NB4 (cell line): Measurements from ENCODE around the gene CDH13.

Experiments used
- DNase-seq: peaks from one replicate; pipeline ENCODE4 v3.0.0; 2010; ENCODE audit warnings: low read depth
- H3K4me3 ChIP-seq: one replicate; pipeline ENCODE4 v1.5.1; 2011; ENCODE audit warnings: mild to moderate bottlenecking, low read depth, low read length, moderate library complexity
- MYC ChIP-seq: IDR thresholded peaks from 2 replicates; pipeline ENCODE4 v1.6.1; 2011; ENCODE audit warnings: low read depth, low read length
- POLR2A ChIP-seq: IDR thresholded peaks from 2 replicates; pipeline ENCODE4 v1.6.1; 2011; ENCODE audit warnings: mild to moderate bottlenecking; ENCODE audit not compliant: insufficient read length; ENCODE audit errors: extremely low read depth
- TF ChIP-seq, protein P1 (sequence below): IDR thresholded peaks from one replicate; pipeline ENCODE4 v1.5.1; 2012; ENCODE audit warnings: low read depth, low read length
- TF ChIP-seq, protein P2 (sequence below): IDR thresholded peaks from 2 replicates; pipeline ENCODE4 v1.6.1; 2011; ENCODE audit warnings: low read depth, low read length

Gene CDH13

GRCh38 chr16:82852388-82853008, 225.7 kb downstream of the CDH13 start:
- TF ChIP-seq, protein P1, sequence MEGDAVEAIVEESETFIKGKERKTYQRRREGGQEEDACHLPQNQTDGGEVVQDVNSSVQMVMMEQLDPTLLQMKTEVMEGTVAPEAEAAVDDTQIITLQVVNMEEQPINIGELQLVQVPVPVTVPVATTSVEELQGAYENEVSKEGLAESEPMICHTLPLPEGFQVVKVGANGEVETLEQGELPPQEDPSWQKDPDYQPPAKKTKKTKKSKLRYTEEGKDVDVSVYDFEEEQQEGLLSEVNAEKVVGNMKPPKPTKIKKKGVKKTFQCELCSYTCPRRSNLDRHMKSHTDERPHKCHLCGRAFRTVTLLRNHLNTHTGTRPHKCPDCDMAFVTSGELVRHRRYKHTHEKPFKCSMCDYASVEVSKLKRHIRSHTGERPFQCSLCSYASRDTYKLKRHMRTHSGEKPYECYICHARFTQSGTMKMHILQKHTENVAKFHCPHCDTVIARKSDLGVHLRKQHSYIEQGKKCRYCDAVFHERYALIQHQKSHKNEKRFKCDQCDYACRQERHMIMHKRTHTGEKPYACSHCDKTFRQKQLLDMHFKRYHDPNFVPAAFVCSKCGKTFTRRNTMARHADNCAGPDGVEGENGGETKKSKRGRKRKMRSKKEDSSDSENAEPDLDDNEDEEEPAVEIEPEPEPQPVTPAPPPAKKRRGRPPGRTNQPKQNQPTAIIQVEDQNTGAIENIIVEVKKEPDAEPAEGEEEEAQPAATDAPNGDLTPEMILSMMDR: no peak
- no peak for TF ChIP-seq POLR2A
- no peak overlapping the region for H3K4me3 ChIP-seq
- DNase-seq: no peak

GRCh38 chr16:82855471-82855870, 228.7 kb downstream of the CDH13 start:
- no peak for TF ChIP-seq MYC
- TF ChIP-seq, protein P2, sequence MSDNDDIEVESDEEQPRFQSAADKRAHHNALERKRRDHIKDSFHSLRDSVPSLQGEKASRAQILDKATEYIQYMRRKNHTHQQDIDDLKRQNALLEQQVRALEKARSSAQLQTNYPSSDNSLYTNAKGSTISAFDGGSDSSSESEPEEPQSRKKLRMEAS: no peak
- no peak for TF ChIP-seq POLR2A
- TF ChIP-seq, protein P1: no peak
- no peak for DNase-seq
- no peak overlapping the region for H3K4me3 ChIP-seq

DNA sequence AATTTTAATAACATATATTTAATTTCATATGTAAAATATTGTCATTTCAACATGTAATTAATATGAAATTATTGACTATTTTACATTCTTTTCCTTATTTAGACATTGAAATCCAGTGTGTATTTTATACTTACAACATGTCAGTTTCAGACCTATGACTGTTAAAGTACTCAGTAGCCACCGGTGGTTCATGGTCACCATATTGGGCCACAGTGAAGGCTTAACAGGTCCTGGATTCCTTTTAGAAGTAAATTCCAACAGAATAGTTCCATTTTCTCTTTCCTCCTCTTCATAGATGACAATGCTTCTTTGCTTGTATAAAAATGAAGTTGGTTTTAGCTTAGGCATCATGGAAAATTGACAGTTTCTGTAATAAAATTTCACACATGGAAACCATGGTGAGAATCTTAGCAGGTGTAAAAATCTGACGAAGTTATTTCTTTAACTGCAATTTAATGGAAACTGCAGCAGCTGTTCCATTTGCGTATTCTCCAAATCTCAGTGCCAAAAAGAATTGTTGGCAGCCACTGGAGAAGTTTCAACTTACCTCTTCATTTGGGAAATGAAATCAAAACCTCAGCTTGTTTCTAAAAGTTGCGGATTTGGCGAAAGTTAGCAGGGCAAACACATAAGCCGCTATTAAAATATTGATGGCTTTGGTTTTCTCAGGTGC, 231.1 kb downstream of the CDH13 start:
- DNase-seq: no peak
- no peak for TF ChIP-seq MYC
- TF ChIP-seq POLR2A: no peak
- TF ChIP-seq, protein P2: no peak
- TF ChIP-seq, protein P1: no peak
- no peak overlapping the region for H3K4me3 ChIP-seq

- TF ChIP-seq POLR2A (no peak), MYC (no peak)
- no peak overlapping the region for H3K4me3 ChIP-seq
- DNase-seq: no peak
Observed at GRCh38 chr16:82859662-82860061, 232.9 kb downstream of the CDH13 start.

DNA sequence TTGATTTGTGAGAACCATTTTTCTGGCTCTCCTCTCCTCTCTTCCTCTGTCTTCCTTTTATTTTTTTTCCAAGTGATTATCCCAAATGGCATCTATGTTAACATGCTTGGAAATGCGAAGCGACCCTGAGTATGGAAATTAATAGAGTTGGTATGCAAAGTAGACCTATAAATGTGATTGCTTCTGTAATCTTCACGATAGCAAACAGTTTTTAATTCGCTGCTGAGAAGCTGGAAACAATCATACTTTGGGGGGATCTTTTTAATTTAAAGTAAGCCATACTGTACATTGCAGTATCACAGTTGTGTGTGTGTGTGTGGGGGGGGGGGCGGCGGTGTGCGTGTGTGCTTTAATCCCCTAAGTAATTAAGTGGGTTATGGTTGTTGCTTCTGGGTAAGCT, 233.3 kb downstream of the CDH13 start:
- no peak for TF ChIP-seq MYC
- TF ChIP-seq, protein P1: no peak
- TF ChIP-seq, protein P2: no peak
- no peak for TF ChIP-seq POLR2A
- no peak for DNase-seq

DNA sequence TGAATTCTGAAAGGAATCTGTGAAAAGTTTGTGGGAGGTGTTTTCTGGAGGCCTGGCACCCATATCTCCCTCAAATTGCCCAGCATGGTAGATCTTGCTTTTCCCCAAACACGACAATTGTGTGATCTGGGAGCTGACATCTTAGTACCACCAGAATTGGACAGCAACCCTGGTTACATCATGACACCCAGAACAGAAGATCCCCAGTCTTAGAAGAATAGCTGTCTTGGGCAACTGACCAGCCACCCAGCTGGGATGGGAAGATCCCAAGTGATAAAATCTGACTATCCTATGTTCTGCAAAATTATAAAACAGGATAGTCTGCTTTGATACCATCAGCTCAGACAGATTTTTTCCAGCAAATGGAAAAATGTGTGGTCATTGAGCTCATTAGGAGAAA, 235.3 kb downstream of the CDH13 start:
- H3K4me3 ChIP-seq: no peak overlapping the region
- TF ChIP-seq, protein P2: no peak
- TF ChIP-seq MYC (no peak), POLR2A (no peak)
- TF ChIP-seq, protein P1: no peak
- no peak for DNase-seq

More for the DNA sequence above, 233.3 kb downstream of the CDH13 start:
- no peak overlapping the region for H3K4me3 ChIP-seq
